HPDE6-E6E7 (cell line): ENCODE results near the gene CILP.

Experiments used
- DNase-seq: peaks from one replicate; pipeline ENCODE4 v3.0.0; 2011; ENCODE audit warnings: missing footprints; ENCODE audit errors: extremely low spot score

Gene CILP

DNA sequence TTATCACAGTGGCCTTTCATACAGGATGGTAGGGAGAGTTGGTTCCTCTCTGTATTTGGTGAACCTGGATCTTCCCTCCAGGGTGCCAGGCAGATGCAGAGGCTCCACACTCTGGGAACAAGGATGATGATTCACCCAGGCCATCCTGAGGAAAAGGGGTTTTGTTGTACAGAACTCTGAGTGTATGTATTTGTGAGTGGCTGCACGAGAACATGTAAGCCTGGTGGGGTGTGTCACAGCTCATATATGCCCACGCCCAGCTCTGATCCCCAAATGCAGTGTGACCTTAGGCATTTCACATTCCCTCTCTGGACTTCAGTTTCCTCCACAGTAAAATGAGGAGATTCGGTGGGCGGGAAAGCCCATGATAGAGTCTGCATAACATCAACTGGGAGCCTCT is 11.6 kb upstream of the CILP start:
- no peak for DNase-seq

DNA sequence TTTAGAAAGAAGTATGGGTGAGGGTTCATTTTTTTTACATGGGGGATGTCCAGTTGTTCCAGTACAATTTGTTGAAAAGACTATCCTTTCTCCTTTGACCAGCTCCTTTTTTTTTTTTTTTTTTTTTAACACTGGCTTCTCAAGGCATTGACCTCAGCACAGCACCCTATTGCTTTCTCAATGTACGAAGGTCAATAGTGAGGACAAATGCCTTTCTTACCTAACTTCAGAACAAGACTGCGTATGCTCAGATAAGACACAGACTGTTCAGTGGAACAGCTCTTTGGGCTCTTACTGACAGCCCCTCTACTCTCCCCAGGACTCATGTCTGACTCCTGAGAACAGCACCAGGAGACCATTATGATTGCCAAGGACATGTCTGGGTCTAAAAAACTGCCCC is 10.4 kb upstream of the CILP start:
- no peak for DNase-seq

DNA sequence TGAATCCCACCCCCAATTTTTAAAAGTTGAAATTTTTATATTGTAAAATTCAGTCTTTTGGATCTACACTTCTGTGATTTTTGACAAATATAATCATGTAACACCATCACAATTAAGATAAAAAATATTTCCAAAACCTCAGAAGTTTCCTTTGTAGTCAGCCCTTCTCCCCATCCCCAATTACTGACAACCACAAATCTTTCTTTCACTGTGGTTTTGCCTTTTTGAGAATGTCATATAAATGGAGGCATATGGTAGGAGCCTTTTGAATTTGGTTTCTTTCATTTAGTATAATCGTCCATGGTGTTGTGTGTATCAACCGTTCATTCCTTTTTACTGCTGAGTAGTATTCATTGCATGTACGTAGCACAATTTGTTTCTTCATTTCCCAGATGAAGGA is 7.9 kb upstream of the CILP start:
- no peak for DNase-seq

DNA sequence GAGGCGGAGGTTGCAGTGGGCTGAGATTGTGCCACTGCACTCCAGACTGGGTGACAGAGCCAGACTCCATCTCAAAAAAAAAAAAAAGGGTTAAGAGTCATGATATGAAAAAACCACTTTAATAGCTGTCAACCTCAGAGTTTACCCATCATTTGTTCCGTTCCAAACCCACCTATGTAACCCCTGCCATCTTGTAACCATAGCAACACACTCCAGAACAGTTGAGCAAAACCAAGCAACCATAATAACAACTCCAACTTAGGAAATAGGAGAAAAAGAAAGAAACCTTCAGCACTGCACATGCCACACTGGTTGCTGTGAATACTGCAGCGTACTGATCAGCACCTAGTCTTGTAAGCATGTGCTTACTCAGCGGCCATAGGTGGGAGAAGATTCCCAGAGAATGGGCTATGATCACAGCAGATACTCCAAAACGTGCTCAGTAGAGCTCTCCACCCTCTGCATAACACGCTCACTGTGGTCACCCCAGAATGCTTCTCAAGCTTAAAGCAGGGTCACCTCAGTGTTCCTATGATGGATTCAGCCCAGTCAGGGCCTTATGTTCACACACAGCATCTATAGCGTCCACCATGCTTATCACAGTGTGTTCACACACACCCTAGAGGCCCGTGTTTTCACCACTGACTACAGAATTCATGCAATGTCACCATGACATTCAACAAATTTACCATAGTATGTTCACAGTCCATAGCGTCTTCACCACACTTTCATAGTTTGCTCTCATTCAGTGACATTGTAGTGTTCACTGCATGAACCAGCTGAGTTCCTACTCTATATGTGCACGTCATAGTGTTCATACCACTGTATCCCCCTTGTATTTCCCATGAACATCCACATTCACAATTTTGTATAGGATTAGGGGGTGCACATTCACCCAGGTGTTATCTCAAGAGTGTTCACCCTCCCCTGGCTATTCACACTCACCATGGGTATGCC is 6.5 kb upstream of the CILP start:
- no peak for DNase-seq

DNA sequence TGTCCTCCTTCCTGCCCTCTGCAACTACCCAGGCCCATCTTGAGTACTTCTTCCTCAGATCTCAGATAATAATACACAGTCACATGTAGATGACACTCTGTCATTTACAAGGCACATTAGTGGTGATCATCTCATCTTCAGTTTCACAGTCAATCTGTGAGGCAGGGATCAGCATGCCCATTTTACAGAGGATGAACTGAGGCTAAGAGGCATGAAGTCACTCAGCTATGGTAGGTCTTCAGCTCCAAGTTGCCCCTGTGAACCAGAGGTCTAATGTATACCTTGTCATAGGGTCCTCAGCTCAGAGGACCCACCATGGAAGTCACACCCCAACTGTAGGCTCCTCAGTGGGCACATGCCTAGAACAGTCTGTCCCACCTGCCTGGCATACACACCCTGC is 4.2 kb upstream of the CILP start:
- DNase-seq, result no peak

DNA sequence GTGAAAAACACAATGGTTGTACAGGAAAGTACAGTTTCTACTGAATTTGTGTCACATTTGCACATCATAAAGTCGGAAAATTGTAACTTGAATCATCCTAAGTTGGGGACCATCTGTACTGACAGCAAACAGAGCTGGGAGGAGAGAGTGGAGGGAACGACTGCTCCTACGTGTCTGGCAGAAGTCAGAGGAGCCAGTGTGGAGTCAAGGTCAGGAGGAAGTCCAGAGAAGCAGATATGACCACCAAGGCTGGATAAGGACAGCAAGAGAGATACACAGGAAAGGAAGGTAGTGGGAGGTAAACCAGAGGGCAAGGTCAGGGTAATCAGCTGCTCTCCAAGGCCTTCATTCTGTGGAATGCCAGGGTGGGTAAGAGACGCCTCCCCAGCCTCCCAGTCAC is 2.7 kb upstream of the CILP start:
- no peak for DNase-seq

DNA sequence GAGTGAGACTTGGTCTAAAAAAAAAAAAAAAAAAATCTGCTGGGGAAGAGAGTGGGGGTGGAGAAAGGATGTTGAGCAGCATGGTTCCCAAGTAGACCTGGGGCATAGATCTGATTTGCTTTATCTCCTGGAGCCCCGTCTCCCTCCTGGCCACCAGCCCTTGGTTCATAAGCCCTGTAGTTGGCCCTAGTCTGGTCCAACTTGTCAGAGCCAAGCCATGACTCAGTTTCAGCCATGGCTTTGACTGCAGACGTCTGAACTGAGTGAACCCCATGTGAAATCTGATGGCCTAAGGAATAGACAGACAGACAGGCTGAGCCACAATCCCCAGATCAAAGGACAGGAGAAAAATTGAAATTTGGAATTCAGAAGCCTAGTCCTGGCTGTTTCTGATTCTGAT is 2.0 kb upstream of the CILP start:
- DNase-seq, result no peak

DNA sequence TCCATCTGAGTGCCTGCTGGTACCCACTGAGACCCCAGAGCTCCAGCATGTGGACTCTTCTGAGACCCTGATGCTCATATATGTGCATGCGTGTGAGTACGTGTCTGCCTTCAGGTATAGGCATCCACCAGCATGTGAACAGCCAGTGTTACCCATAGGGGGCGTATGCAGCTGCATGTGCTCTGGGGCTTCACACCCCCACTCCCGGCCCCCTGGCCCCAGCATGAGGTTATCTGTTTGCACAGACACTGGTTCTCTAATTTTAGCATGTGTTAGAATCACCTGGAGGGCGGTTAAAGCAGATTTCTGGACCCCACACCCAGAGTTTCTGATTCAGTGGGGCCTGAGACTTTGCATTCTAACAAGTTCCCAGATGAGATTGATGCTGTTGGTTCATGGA is 824 bp upstream of the CILP start:
- DNase-seq, result no peak

DNA sequence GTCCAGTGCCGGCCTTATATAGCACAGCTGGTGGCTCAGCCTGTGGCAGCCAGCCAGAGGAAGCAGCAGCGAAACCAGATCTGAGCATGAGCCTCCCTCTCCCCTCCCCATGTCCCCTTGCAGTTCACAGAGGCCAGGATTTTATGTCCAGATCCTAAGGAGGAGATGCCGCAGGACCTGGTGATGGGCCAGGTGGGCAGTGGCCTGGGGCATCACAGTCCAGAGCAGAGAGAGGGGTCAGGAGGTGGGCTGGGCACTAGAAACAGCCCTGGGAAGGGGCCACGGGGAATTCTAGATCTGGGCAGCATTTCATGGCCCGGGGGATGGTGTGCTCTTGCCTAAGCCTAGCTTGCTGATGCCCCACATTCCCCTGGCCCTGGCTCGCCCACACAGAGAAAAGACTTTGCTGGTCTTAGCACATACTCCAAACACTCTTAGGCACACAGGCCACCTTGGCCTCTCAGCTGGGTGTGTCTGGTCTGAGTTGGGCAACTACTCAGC is 259 bp upstream of the CILP start:
- DNase-seq, result no peak

DNA sequence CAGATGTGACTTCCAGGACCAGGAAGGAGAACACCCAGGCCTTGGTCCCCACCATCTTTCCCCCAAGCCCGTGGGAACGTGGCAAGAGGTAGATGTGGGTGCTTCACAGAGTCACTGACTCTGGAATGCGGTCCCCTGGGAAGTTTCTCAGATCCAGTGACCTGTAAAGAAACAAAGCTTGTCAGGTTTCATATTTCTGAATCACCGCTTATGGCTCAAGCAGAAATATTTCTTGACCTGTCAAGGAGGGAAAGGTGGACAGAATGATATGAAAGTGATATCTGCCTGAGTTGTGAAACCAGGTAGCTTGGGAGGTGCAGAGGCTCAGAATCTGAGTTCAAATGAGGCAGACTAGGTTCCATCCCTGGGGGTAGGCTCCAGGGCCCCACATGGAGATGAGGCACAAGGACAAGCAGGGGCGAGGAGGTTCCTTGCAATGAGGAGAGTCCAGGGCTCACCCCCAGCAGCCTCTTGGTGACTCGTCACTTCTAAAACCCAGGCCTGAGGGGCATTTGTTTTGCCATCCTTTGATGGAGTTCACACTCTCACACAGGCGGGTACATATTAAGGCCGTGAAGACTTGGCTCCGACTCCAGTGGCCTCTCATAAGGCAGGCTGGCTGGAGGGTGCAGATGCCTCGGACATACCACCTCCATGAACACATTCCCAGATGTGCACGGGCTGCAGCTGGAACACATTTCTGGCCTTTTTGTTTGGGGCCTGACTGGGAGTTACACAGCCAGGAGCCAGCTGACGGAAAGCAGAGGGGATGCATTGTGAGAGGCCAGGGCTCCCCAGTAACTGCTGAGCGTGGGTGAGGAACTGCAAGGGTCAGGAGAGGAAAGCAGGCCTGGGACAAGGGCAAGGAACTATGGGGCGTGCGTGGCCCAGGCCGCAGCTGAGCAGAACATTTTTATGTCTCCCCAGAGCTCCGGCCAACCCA is 1.3 kb downstream of the CILP start:
- no peak for DNase-seq

DNA sequence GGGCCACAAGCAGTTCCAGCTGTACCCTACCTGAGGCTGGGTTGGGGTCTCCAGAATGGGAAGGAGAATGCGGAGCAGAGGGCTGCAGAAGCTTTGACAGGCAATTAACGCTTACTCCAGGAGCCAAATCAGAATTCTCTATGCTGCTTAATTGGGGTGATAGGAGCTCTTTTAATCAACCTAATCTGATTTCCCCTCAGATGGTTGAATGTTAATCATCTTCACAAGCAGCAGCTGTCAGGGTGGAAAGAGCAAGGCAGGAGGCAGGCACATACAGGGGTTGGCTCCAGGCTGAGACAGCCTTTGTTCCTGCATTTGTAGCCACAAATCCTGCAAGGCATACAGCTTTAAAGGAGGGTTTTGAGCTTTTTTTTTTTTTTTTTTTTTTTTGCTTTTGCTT is 2.6 kb downstream of the CILP start:
- no peak for DNase-seq

DNA sequence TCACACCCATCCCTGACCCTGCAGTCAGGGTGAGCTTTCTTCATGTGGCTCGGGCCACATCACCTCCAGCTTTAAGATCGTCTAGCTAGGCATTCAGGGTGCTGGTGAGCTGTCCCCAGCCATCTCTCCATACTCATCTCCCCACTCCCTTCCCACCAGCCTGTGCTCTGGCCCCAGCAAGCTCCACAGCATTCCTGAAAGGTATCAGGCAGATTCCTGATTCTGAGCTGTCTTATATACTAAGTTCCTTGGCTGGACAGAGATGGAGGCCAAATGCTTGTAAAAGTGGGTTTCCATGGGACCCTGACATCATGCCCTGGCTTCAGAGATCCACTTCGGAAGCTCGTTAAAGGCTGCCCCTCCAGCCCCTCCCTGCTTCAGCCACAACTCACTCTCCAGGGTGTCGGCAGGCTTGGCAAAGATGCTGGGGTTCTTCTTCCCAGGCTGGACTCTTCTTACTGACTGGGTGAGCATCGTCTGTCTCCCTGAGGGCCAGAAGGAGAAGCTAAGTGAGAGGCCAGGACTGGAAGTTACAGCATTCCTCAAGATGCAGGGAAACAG is 3.9 kb downstream of the CILP start:
- no peak for DNase-seq

DNA sequence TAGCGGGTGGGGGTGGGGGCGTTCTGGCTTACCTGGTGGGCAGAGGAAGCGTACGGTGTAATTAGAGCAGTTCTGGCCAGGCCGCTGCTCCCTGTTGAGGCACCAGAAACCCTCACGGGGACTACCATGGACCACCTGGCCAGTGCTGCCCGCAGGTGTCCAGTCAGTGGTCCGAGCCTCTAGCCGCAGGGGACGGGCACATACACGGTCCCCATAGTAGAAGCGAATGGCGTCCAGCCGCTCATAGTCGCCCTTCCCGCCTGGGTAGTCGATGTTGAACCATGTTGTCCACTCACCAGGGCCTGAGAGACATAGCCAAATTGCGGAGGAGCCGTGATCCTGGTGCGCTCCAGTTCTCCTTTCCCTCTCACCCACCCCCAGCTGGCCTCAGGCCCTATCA is 4.5 kb downstream of the CILP start:
- no peak for DNase-seq

DNA sequence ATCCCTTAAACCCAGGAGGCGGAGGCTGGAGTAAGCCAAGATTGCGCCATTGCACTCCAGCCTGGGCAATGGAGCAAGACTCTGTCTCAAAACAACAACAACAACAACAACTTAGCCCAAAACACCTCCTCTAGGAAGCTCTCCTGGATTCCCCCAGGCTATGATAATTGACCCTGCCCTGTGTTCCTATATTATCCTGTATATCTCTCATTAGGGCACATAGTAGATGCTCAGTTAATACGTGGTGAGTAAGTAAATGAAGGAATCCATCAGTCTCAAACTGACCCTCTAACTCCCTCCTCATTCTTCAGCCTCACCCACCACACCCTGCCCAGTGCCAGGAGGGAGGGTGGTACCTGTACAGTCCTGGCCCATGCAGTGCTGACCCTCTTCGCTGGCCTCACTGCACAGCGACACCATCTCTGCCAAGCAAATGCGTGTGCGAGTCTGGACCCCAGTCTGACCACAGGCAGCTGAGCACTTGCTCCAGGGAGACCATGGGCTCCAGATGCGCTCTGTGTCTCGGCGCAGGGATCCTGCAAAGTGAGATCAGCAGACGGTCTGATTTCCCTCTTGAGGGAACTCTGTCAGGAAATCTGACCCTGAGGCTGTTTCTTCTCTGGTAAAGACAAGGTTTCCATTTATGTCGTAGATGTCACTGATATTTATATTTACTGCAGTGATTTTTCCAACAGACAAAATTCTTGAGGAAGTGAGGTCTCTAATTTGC is 6.2 kb downstream of the CILP start:
- no peak for DNase-seq

DNA sequence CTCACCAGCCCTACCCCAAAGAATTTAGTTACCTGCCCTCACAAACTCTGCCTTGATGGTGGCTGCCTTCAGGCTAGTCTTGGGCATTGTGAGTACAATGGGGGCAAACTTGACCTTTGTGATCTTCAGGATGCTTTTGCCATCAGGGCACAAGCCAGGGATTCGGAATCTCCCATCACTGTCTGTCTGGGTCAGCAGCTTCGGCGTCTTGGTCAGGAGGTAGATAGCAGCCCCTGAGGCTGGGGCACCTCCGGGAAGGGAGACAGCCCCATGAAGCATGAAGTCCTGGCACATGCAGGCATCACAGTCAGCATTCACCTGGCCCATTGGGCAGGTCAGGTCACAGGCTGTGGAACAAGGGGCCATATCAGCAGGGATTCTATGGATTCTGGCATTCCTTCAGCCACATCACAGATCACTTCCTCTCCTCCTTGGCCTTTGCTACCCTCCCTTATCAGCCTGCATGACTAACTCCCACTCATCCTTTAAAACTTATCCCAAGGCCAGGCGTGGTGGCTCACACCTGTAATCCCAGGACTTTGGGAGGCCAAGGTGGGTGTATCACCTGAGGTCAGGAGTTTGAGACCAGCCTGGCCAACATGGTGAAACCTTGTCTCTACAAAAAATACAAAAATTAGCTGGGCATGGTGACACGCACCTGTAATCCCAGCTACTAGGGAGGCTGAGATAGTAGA is 6.9 kb downstream of the CILP start:
- no peak for DNase-seq

DNA sequence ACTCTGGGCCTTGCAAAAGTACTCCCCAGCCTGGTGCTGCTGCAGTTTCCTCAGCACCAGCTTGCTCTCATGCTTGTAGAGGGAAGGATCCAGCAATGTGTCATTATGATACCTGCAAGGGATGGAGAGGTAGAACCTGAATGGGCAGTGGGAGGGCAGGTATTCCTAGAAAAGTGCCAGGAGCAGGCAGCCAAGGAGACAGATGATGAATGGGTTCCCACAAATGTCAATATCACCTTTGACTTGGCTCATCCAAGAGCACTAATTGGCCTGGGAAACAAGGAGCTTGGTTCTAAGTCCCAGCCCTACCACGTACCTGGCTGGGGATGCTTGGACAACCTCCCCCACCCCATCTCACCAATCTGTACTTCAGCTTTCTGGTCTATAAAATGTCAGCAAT is 9.4 kb downstream of the CILP start:
- DNase-seq, result no peak

DNA sequence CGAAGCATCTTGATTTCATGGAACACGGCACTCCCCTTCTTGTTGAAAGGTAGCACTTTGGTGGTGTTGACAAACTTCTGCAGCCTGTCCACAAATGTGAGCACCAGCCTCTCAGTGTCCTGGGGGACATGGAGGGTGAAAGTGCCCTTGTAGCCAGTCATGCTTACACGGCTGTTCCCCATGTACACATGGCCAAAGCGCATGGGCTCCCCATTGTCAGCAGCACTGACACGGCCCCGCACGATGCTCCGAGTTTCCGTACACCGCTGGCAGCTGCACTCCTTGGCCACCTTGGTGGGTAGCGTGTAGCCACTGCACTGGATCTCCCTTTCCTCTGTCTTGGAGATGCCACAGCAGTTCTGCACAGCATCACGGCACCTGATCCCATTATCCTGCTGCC is 12.7 kb downstream of the CILP start:
- no peak for DNase-seq

DNA sequence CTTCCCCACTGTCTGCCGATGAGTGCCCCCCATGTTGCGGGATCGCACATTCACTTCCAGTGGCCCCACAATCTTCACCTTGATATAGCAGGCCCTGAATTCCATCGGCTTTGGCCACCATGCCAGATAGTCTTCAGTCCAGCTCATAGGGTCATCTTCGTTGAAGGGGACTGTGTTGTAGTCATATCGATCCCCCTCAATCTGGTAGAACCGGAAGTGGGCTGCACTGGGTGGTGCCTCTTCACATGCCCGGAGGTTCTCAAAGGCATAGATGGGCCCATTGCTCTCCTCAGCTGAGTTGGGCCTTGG is 14.0 kb downstream of the CILP start:
- no peak for DNase-seq

DNA sequence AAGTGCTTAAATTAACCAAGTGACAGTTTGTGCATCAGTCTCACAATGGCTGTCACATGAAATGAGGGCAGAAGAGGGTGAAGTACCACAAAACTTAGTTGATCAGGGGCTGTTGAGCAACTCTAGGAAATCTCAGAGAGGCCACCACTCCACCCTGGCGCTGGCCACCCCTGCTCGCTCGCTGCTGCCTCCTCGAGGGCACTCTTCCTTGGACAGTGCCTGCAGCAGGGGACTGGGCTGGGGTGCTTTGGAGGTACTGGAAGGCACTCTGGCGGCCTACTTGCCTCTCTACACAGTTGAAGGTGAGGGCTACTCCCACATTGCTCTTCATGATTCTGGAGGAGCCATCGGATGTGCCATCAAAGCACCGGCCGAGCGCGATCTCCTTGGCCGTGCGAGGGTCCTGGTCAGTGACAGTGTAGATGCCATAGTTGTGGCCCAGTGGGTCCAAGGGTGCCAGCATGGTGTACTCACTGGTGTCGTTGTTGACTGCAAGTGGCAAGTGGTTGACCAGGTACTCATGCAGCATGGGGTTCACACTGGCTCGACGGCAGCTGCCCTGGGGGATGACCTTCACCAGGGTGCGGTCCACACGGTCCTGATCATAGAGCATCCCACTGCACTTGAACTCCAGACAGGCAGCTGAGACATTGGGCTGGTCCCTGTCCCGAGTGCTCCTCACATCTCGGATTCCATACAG is 14.5 kb downstream of the CILP start:
- no peak for DNase-seq

DNA sequence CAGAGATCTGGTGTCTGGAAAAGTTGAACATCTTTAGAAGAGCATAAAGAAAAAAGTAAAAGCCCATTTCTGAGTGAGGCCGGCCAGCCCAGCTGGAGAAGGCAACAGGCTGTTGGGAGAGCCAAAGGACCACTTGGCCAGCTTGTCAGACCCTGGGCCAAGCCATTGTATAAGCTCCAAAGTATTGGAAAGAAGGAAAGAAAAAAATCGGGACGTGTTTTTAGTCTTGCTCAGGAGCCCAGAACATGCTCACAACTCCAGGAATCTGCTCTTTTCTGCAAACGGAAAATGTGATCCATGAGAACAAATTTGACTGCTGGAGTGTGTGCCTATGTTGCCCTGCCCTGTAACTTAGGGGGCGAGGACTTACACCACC is 15.7 kb downstream of the CILP start:
- DNase-seq, result no peak
